Suprapubic skin (tissue), 3 donors: ENCODE results near the gene PRSS22.

Source experiments
- CTCF ChIP-seq, 2 donors: fragments of 200-600 bp in 1 of 2; fragments of 450-650 bp in 1 of 2; sonication (generic) in 1 of 2; IDR thresholded peaks; one replicate each; pipeline ENCODE4 v1.5.1; 2016 to 2019; ENCODE audit warnings: antibody characterized with exemption in 2 of 2, mild to moderate bottlenecking in 1 of 2, moderate library complexity in 1 of 2
- EP300 ChIP-seq: sonication (generic); formaldehyde crosslinking; IDR thresholded peaks from one replicate; pipeline ENCODE4 v1.6.1; 2017; ENCODE audit warnings: antibody characterized with exemption
- POLR2A ChIP-seq, 2 donors: fragments of 450-650 bp; IDR thresholded peaks; one replicate each; pipeline ENCODE4 v1.6.1; 2017; ENCODE audit warnings: antibody characterized with exemption in 2 of 2, mild to moderate bottlenecking in 2 of 2, moderate library complexity in 2 of 2

- TF ChIP-seq EP300 (no peak), CTCF (IDR thresholded peaks at IDR 0.05) (no peak), POLR2A (IDR thresholded peaks at IDR 0.05) (no peak)
Observed at GRCh38 chr16:2828876-2829430, 29.0 kb downstream of the PRSS22 start.
